Brain microvascular endothelial cell (primary cell): Measurements from ENCODE around the gene LSM14A.

ENCODE experiments used
- DNase-seq: peaks from one replicate; pipeline ENCODE4 v3.0.0-alpha.2; 2020
- H3K27ac ChIP-seq: fragments of 250-450 bp; sonication (Bioruptor Pico); 2 replicates; pipeline ENCODE4 v1.5.1; 2020; ENCODE audit warnings: mild to moderate bottlenecking, moderate library complexity
- H3K27me3 ChIP-seq: fragments of 250-450 bp; sonication (Bioruptor Pico); replicated peaks from 2 replicates; pipeline ENCODE4 v1.5.1; 2020; ENCODE audit warnings: mild to moderate bottlenecking
- H3K36me3 ChIP-seq: fragments of 250-450 bp; sonication (Bioruptor Pico); replicated peaks from 2 replicates; pipeline ENCODE4 v1.5.1; 2020; ENCODE audit warnings: mild to moderate bottlenecking
- H3K4me3 ChIP-seq: 2 replicates; pipeline ENCODE4 v1.5.1; 2011; ENCODE audit warnings: low read depth, mild to moderate bottlenecking, control low read depth, low read length, moderate library complexity
- CTCF ChIP-seq: IDR thresholded peaks from 2 replicates; pipeline ENCODE4 v1.5.1; 2011; ENCODE audit warnings: low read depth, mild to moderate bottlenecking, moderate library complexity, low read length, control low read depth, inconsistent platforms; ENCODE audit errors: missing control alignments
- in situ Hi-C: cut with HindIII; loops from 2 replicates; pipeline ENCODE4 v1.10.0; 2017; ENCODE audit warnings: low sequenced_read_pairs, low pct_ligation_motif_present

The LSM14A gene

GRCh38 chr19:34278783-34279182 lies 106.5 kb downstream of the LSM14A start:
- DNase-seq, result no peak
- TF ChIP-seq CTCF, result no peak
- in situ Hi-C loops, result no loop called here
- H3K27ac ChIP-seq, result no peak overlapping the region
- H3K36me3 ChIP-seq, result no peaks in the 10 kb centered on the region
- H3K4me3 ChIP-seq, result no peak overlapping the region
- H3K27me3 ChIP-seq, result no peaks in the 10 kb centered on the region
